NCI-H2171 treated with DMSO at 0.1 percent for 48 hours (cell line): ENCODE results near the gene FOXF1.
A peak's percentile ranks its signal among the peaks of the same experiment; 100 is the strongest.

Source experiments
- DNase-seq: peaks from one replicate; lab custom pipeline; 2025; lab: John Stamatoyannopoulos, UW

The FOXF1 gene

GRCh38 chr16:86558355-86559193 is 48.2 kb downstream of the FOXF1 start:
- no peak for DNase-seq

GRCh38 chr16:86559802-86560305 is 49.5 kb downstream of the FOXF1 start:
- no peak for DNase-seq

GRCh38 chr16:86562356-86562755 is 52.0 kb downstream of the FOXF1 start:
- no peak for DNase-seq

GRCh38 chr16:86563469-86564345 is 53.4 kb downstream of the FOXF1 start:
- DNase-seq = peak; percentile 87
